Activated T-cell treated with anti-CD3 and anti-CD28 coated beads, Interleukin-2, amount 50 U/mL, for 4 hours (primary cell): ENCODE data around the gene C16orf96. TPM values are rescaled to one million over a fixed set of nuclear protein-coding genes. Genes with fewer than 3 reads are reported as not detected.

Experiments used
- ATAC-seq, 2 donors: fragments of 200-7000 bp; cut with Tn5 transposase; one replicate each; pipeline ENCODE4 v1.10.0; 2021
- DNase-seq: peaks from one replicate; pipeline ENCODE4 v3.0.0-alpha.2; 2020
- H3K27me3 Mint-ChIP-seq: one replicate; pipeline ENCODE4 v1.8.0; 2021; ENCODE audit warnings: low read depth, mixed read lengths
- H3K36me3 Mint-ChIP-seq: one replicate; pipeline ENCODE4 v1.8.0; 2022; ENCODE audit warnings: mixed read lengths; ENCODE audit not compliant: insufficient read depth
- H3K4me1 Mint-ChIP-seq: one replicate; pipeline ENCODE4 v1.8.0; 2021; ENCODE audit warnings: low read depth, mixed read lengths
- H3K4me3 Mint-ChIP-seq: one replicate; pipeline ENCODE4 v1.8.0; 2021; ENCODE audit warnings: mild to moderate bottlenecking, moderate library complexity, mixed read lengths
- H3K9me3 Mint-ChIP-seq: one replicate; pipeline ENCODE4 v1.8.0; 2021; ENCODE audit warnings: mixed read lengths
- total RNA-seq, 3 donors: library from RNA; stranded (reverse); gene quantifications; one replicate each; pipeline ENCODE4 v1.2.1, GENCODE V29; 2021

The C16orf96 gene
- total RNA-seq, 3 donors from 2014 or later: 0.05 to 0.10 TPM; not detected in 1

DNA sequence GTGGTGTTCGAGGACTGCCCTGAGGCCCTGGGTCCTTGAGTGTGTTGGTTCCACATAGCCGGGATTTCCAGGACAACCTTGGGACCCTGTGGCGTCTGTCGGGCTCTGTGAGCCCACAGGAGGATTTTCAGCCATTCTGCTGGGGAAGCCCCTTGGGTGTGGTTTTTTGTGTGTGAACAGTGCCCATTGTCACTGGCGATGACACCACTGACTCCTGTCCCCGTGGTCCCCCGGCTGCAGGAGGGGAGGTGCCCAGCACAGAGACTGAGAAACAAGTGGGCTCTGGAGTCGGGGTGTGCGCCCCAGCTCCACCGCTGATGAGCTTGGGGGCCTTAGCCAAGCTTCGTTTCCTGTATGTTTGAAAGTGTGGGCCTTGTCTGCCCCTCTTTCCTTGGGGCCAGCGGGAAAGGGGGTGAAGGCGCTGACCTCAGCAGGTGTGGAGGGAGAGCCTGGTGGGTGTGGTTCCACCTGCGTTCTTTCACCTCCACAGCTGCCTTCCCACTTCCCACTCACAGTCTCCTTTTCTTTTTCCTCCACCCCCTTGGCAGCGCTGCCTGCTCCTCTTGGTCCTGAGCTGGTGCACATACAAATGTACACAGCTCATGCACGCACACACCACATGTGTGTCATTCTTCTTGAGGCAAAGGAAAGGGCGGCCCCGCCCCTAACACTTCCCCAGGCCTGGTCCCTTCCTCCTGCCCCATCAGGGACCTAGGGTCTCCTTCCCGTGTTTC lies 84.6 kb downstream of the C16orf96 start:
- no peaks in the 10 kb centered on the region for H3K9me3 Mint-ChIP-seq
- peak; percentile 28 to 30 for ATAC-seq
- DNase-seq: no peak
- peaks cover 22% of the 10 kb centered on the region for H3K4me1 Mint-ChIP-seq
- H3K36me3 Mint-ChIP-seq: peaks cover 2% of the 10 kb centered on the region
- no peaks in the 10 kb centered on the region for H3K27me3 Mint-ChIP-seq
- H3K4me3 Mint-ChIP-seq: no peak overlapping the region

DNA sequence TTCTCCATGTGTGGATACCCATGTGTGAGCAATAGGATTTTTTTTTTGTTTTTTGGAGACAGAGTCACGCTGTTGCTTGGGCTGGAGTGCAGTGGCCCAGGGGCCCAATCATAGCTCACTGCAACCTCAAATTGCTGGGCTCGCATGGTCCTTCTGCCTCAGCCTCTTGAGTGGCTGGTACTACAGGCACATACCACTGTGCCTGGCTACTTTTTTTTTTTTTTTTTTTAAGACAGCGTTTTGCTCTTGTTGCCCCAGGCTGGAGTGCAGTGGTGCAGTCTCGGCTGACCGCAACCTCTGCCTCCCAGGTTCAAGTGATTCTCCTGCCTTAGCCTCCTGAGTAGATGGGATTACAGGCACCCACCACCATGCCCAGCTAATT lies 85.2 kb downstream of the C16orf96 start:
- Mint-ChIP-seq H3K9me3 (no peaks in the 10 kb centered on the region), H3K27me3 (no peaks in the 10 kb centered on the region), H3K36me3 (peaks cover 2% of the 10 kb centered on the region), H3K4me3 (no peak overlapping the region), H3K4me1 (peaks cover 24% of the 10 kb centered on the region)
- DNase-seq: no peak
- no peak for ATAC-seq

DNA sequence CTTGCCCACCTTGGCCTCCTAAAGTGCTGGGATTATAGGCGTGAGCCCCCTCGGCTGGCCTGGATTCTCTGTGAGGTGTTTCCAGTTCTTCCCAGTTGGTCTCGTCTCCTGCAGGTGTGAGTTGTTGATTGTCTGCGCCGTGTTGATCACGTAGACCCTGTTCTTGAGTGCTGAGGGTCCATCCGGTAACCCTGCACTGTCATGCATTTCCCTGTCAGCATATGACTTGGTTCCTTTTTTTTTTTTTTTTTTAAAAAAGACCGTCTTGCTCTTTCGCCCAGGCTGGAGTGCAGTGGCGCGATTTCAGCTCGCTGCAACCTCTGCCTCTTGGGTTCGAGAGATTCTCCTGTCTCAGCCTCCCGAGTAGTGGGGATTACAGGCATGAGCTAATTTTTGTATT lies 85.8 kb downstream of the C16orf96 start:
- peaks cover 29% of the 10 kb centered on the region for H3K4me1 Mint-ChIP-seq
- ATAC-seq: no peak
- no peak overlapping the region for H3K4me3 Mint-ChIP-seq
- H3K36me3 Mint-ChIP-seq: peaks cover 2% of the 10 kb centered on the region
- H3K27me3 Mint-ChIP-seq: no peaks in the 10 kb centered on the region
- no peak for DNase-seq
- H3K9me3 Mint-ChIP-seq: no peaks in the 10 kb centered on the region

DNA sequence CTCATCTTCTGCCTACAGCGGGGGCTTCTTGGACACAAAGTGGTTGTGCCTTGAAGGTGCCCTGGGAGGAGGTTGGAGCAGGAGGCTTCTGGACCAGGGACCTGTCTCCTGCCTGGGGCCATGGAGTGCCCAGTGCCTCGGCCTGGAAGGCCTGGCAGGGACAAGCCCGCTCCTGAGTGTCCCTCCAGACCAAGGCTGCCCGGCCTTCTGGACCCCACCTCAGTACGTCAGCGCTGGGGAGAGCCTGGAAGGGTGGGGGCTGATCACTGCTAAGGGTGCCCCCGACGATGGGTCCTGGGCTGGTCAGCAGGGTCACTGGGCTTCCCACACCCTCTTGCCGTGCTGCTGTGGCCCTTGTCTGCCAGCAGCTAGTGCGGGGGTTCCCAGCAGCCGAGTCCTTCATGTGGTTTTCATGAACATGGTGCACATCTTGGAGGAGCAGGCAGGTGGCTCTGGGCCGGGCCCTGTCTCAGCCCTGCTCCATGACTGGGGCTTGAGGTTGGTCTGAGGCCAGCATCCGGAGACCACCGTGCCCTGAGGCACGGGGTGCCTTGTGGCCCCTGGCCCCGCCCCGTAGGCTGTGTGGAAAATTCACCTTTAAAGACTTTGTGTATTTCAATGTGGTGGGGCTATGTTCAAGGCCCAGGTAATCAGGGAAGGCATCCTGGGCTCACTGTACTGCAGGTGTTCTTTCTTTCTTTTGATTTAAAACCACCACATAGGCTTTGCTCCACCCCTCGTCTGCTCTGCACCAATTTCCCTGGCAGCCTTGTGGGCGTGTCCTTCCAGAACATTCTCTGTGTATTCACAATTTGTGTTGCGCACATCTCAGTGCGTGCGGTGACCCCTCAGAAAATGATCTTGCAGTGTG lies 90.9 kb downstream of the C16orf96 start:
- H3K9me3 Mint-ChIP-seq: no peaks in the 10 kb centered on the region
- H3K27me3 Mint-ChIP-seq: no peaks in the 10 kb centered on the region
- no peak overlapping the region for H3K4me3 Mint-ChIP-seq
- peaks cover 4% of the 10 kb centered on the region for H3K36me3 Mint-ChIP-seq
- DNase-seq: no peak
- H3K4me1 Mint-ChIP-seq: peaks cover 35% of the 10 kb centered on the region
- ATAC-seq: peak in 1 of 2 donors; percentile 28

DNA sequence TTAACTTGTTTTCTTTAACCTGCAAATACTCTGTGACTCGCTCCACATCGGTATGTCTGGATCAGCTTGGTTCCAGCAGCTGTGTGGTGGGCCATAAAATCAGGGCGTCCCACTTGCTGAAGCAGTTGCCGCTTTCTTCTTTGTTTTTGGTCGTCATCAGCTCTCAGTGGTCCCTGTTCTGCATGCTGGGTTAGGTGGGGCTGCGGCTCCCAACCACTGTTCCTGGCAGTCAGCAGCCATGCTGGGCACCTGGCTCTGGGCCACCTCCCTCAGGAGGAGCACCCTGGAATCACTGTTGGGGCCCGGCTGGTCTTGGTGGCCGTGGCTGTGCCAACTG lies 91.5 kb downstream of the C16orf96 start:
- Mint-ChIP-seq H3K4me1 (peaks cover 35% of the 10 kb centered on the region), H3K4me3 (no peak overlapping the region), H3K9me3 (no peaks in the 10 kb centered on the region), H3K36me3 (peaks cover 4% of the 10 kb centered on the region), H3K27me3 (no peaks in the 10 kb centered on the region)
- DNase-seq: no peak
- no peak for ATAC-seq

DNA sequence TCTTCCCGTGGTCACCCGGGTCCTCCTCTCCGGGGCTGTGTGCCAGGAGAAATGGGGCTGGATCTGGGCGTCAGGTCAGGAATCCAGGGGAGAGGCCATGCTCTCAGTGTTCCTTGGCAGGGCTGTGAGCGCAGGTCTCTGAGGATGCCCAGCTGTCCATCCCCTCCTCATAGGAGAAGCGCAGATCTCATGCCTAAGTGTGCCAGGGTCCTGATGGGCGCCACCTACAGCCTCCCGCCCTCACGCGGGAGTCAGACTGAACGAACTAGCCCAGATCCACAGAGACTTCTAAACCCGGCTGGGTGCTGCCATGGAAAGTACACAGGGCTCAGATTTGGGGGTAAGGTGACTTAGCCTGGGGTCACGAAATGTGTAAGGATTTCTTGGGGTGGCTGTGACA lies 92.8 kb downstream of the C16orf96 start:
- Mint-ChIP-seq H3K36me3 (peaks cover 7% of the 10 kb centered on the region), H3K4me3 (no peak overlapping the region), H3K27me3 (no peaks in the 10 kb centered on the region), H3K9me3 (no peaks in the 10 kb centered on the region), H3K4me1 (peaks cover 35% of the 10 kb centered on the region)
- ATAC-seq (no peak), DNase-seq (no peak)

DNA sequence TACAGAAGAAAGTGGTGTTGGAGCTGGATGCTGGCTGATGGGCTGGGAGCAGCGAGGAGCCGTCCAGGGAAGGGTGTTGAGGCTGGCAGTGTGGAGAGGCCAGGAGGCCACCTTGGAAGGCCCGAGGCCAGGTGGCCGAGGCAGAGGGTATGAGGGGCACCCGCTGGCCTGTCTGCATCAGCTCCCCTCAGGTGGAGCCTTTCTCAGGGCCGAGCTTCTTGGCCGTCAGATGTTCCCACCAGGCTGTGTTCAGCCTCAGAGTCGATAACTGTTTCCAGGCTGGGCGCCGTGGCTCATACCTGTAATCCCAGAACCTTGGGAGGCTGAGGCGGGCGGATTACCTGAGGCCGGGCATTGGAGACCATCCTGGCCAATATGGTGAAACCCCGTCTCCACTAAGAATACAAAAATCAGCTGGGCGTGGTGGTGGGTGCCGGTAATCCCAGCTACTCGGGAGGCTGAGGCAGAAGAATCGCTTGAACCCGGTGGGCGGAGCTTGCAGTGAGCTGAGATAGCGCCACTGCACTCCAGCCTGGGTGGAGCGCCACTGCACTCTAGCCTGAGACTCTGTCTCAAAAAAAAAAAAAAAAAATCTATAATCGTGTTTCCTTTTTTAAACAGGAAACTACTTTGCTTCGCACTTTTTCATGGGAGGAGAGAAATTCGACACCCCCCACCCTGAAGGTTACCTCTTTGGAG lies 93.8 kb downstream of the C16orf96 start:
- no peak overlapping the region for H3K4me3 Mint-ChIP-seq
- ATAC-seq (no peak), DNase-seq (no peak)
- H3K9me3 Mint-ChIP-seq: no peaks in the 10 kb centered on the region
- peaks cover 7% of the 10 kb centered on the region for H3K36me3 Mint-ChIP-seq
- no peaks in the 10 kb centered on the region for H3K27me3 Mint-ChIP-seq
- H3K4me1 Mint-ChIP-seq: peaks cover 35% of the 10 kb centered on the region

Other genes starting within 250 kb of the C16orf96 start
- under 1 TPM; 0.11 to 0.19 (median 0.13) TPM for gene GLIS2, start 240.3 kb upstream of the C16orf96 start, total RNA-seq
- gene PAM16, start 205.0 kb upstream of the C16orf96 start, total RNA-seq: 100 to 1,000 TPM; 112 to 131 (median 125) TPM
- under 1 TPM; 0.30 to 0.46 (median 0.34) TPM for gene VASN, start 184.5 kb upstream of the C16orf96 start, total RNA-seq
- 10 to 100 TPM; 75.8 to 79.9 (median 76.4) TPM for gene CORO7, start 139.7 kb upstream of the C16orf96 start, total RNA-seq
- gene DNAJA3, start 130.5 kb upstream of the C16orf96 start, total RNA-seq: 100 to 1,000 TPM; 108 to 124 (median 123) TPM
- gene NMRAL1, start 81.7 kb upstream of the C16orf96 start, total RNA-seq: 10 to 100 TPM; 29.6 to 45.2 (median 41.5) TPM
- gene HMOX2, start 79.9 kb upstream of the C16orf96 start, total RNA-seq: 10 to 100 TPM; 79.9 to 85.3 (median 83.1) TPM
- 10 to 100 TPM; 33.2 to 41.6 (median 39.7) TPM for gene CDIP1, start 17.6 kb upstream of the C16orf96 start, total RNA-seq
- gene UBALD1, start 58.5 kb downstream of the C16orf96 start, total RNA-seq: 10 to 100 TPM; 22.5 to 27.2 (median 23.7) TPM
- 10 to 100 TPM; 56.5 to 60.5 (median 58.0) TPM for gene MGRN1, start 68.5 kb downstream of the C16orf96 start, total RNA-seq
- gene NUDT16L1, start 137.2 kb downstream of the C16orf96 start, total RNA-seq: 10 to 100 TPM; 53.1 to 56.8 (median 54.1) TPM
- gene ANKS3, start 177.9 kb downstream of the C16orf96 start, total RNA-seq: 10 to 100 TPM; 19.4 to 24.1 (median 21.8) TPM
- under 1 TPM; 0.16 to 0.47 (median 0.25) TPM for gene DNAAF8, start 178.2 kb downstream of the C16orf96 start, total RNA-seq
- gene ZNF500, start 210.8 kb downstream of the C16orf96 start, total RNA-seq: 10 to 100 TPM; 10.3 to 12.4 (median 12.2) TPM
- not detected for gene SEPTIN12, start 232.0 kb downstream of the C16orf96 start, total RNA-seq
- not detected for gene SMIM22, start 239.0 kb downstream of the C16orf96 start, total RNA-seq
- gene ROGDI, start 246.3 kb downstream of the C16orf96 start, total RNA-seq: 1 to 10 TPM; 4.1 to 6.3 (median 6.2) TPM